GM12872 (cell line): ENCODE data around the gene CRYBG1.

Source experiments
- CTCF ChIP-seq: IDR thresholded peaks from 3 replicates; pipeline ENCODE4 v1.5.1; 2011; ENCODE audit warnings: low read depth, mild to moderate bottlenecking, low read length, moderate library complexity; ENCODE audit not compliant: insufficient read depth

Gene CRYBG1

GRCh38 chr6:106380407-106380806, 19.9 kb downstream of the CRYBG1 start:
- no peak for TF ChIP-seq CTCF

GRCh38 chr6:106381223-106381622, 20.7 kb downstream of the CRYBG1 start:
- no peak for TF ChIP-seq CTCF

- no peak for TF ChIP-seq CTCF
Observed at GRCh38 chr6:106381881-106382280, 21.4 kb downstream of the CRYBG1 start.

GRCh38 chr6:106383573-106383972, 23.1 kb downstream of the CRYBG1 start:
- no peak for TF ChIP-seq CTCF

- TF ChIP-seq CTCF = no peak
Observed at GRCh38 chr6:106385530-106385929, 25.0 kb downstream of the CRYBG1 start.

GRCh38 chr6:106387875-106388274, 27.4 kb downstream of the CRYBG1 start:
- TF ChIP-seq CTCF = no peak

GRCh38 chr6:106390088-106390487, 29.6 kb downstream of the CRYBG1 start:
- TF ChIP-seq CTCF = no peak

- no peak for TF ChIP-seq CTCF
Observed at GRCh38 chr6:106396426-106397220, 36.1 kb downstream of the CRYBG1 start.
